ENCODE data around the gene DERA.

DNA sequence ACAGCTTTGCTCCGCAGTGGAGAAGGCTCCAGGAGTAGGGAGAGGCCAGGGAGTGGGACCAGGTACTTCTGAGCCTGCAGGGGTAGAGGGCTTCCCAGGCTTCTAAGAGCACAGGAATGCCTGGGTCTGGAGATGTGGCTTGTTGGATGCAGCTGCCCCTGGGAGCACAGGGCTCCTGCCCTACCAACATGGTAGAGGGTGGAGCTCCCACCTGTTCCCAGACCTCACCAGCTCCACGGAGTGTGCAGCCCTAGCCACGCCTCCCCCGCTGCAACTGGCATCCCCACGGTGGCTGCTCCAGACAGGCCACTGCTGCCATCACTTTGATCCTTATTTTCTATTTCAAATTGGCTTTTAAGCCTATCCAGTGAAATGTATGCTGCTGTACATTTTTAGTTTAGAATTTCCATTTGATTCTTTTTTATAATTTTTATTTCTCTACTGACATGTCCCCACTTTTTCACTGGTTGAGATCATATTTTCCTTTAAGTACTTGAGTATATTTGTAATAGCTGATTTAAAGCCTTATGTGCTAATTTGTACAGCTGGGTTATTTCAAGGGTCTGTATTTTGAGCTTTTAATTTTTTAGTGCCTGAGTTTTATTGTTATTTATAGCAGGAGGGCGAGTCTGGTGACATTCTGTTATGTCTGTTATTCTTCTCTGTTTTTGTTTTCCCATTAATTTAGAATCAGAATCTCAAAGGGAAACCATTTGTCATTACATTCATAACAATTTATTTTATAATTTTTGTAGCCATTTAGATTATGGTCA lies 78.0 kb downstream of the DERA start:
- TF ChIP-seq, protein P1, sequence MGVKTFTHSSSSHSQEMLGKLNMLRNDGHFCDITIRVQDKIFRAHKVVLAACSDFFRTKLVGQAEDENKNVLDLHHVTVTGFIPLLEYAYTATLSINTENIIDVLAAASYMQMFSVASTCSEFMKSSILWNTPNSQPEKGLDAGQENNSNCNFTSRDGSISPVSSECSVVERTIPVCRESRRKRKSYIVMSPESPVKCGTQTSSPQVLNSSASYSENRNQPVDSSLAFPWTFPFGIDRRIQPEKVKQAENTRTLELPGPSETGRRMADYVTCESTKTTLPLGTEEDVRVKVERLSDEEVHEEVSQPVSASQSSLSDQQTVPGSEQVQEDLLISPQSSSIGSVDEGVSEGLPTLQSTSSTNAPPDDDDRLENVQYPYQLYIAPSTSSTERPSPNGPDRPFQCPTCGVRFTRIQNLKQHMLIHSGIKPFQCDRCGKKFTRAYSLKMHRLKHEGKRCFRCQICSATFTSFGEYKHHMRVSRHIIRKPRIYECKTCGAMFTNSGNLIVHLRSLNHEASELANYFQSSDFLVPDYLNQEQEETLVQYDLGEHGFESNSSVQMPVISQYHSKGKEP (tag by site-specific recombination; IDR thresholded peaks at IDR 0.05) = no peak
- TF ChIP-seq, protein P2, sequence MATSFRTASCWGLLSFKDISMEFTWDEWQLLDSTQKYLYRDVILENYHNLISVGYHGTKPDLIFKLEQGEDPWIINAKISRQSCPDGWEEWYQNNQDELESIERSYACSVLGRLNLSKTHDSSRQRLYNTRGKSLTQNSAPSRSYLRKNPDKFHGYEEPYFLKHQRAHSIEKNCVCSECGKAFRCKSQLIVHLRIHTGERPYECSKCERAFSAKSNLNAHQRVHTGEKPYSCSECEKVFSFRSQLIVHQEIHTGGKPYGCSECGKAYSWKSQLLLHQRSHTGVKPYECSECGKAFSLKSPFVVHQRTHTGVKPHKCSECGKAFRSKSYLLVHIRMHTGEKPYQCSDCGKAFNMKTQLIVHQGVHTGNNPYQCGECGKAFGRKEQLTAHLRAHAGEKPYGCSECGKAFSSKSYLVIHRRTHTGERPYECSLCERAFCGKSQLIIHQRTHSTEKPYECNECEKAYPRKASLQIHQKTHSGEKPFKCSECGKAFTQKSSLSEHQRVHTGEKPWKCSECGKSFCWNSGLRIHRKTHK (tag by site-specific recombination; IDR thresholded peaks at IDR 0.05) = no peak
- TF ChIP-seq ZNF221 (tag by site-specific recombination; IDR thresholded peaks at IDR 0.05; ENCODE audit: borderline replicate concordance) = no peak
- TF ChIP-seq, protein P3, sequence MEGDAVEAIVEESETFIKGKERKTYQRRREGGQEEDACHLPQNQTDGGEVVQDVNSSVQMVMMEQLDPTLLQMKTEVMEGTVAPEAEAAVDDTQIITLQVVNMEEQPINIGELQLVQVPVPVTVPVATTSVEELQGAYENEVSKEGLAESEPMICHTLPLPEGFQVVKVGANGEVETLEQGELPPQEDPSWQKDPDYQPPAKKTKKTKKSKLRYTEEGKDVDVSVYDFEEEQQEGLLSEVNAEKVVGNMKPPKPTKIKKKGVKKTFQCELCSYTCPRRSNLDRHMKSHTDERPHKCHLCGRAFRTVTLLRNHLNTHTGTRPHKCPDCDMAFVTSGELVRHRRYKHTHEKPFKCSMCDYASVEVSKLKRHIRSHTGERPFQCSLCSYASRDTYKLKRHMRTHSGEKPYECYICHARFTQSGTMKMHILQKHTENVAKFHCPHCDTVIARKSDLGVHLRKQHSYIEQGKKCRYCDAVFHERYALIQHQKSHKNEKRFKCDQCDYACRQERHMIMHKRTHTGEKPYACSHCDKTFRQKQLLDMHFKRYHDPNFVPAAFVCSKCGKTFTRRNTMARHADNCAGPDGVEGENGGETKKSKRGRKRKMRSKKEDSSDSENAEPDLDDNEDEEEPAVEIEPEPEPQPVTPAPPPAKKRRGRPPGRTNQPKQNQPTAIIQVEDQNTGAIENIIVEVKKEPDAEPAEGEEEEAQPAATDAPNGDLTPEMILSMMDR (tag by site-specific recombination; IDR thresholded peaks at IDR 0.05) = no peak
- no peak for TF ChIP-seq ZNF223 (tag by site-specific recombination; IDR thresholded peaks at IDR 0.05)
- no peak for TF ChIP-seq ZNF239 (tag by site-specific recombination; IDR thresholded peaks at IDR 0.05)

All from HEK293 (cell line).